WTC11 (cell line): ENCODE measurements around the gene LRCH4. TPM values are rescaled to one million over a fixed set of nuclear protein-coding genes. Genes with fewer than 3 reads are reported as not detected.

Experiments used
- ATAC-seq: fragments of 200-7000 bp; cut with Tn5 transposase; 2 replicates; pipeline ENCODE4 v1.10.0; 2021; ENCODE audit warnings: mild to moderate bottlenecking, moderate library complexity
- CTCF ChIA-PET: fragments of 300-600 bp; sonication (Branson Sonifier 250); formaldehyde crosslinking; loops from one replicate; lab custom pipeline; 2021; ENCODE audit warnings: antibody characterized with exemption; lab: Charles Lee
- POLR2A ChIA-PET: fragments of 350-600 bp; sonication (Branson Sonifier 250); formaldehyde crosslinking; loops from one replicate; lab custom pipeline; 2021; ENCODE audit warnings: antibody characterized with exemption; lab: Charles Lee
- DNase-seq: peaks from one replicate; pipeline ENCODE4 v3.0.0; 2021; ENCODE audit warnings: low spot score
- H3K27ac Mint-ChIP-seq: 2 replicates; pipeline ENCODE4 v1.8.0; 2021; ENCODE audit warnings: mixed read lengths
- H3K27me3 Mint-ChIP-seq: 2 replicates; pipeline ENCODE4 v1.8.0; 2021; ENCODE audit warnings: low read depth, mild to moderate bottlenecking, moderate library complexity, mixed read lengths
- H3K36me3 Mint-ChIP-seq: 2 replicates; pipeline ENCODE4 v1.8.0; 2021; ENCODE audit warnings: mixed read lengths
- H3K4me1 Mint-ChIP-seq: 2 replicates; pipeline ENCODE4 v1.8.0; 2022; ENCODE audit warnings: mixed read lengths
- H3K4me3 Mint-ChIP-seq: 2 replicates; pipeline ENCODE4 v1.8.0; 2021; ENCODE audit warnings: mild to moderate bottlenecking, moderate library complexity, mixed read lengths
- H3K9me3 Mint-ChIP-seq: 2 replicates; pipeline ENCODE4 v1.8.0; 2021; ENCODE audit warnings: mixed read lengths
- ELF4 ChIP-seq: sonication (generic); formaldehyde crosslinking; IDR thresholded peaks from 2 replicates; pipeline ENCODE4 v1.8.1; 2022; ENCODE audit warnings: low read depth, mild to moderate bottlenecking, moderate library complexity, missing genetic modification reagents
- HMGA2 ChIP-seq: fragments of 250-450 bp; sonication (Bioruptor Pico); IDR thresholded peaks from 2 replicates; pipeline ENCODE4 v1.4.0; 2021; ENCODE audit warnings: mild to moderate bottlenecking, moderate library complexity
- KAT7 ChIP-seq: sonication (generic); formaldehyde crosslinking; IDR thresholded peaks from 2 replicates; pipeline ENCODE4 v1.8.1; 2023; ENCODE audit warnings: missing genetic modification reagents, mild to moderate bottlenecking, borderline replicate concordance
- MYBL2 ChIP-seq: sonication (generic); formaldehyde crosslinking; IDR thresholded peaks from 2 replicates; pipeline ENCODE4 v1.8.1; 2023; ENCODE audit warnings: mild to moderate bottlenecking, moderate library complexity, missing genetic modification reagents
- SMAD3 ChIP-seq: sonication (generic); formaldehyde crosslinking; IDR thresholded peaks from 2 replicates; pipeline ENCODE4 v1.8.0; 2022; ENCODE audit warnings: missing genetic modification reagents, mild to moderate bottlenecking, borderline replicate concordance
- SMAD4 ChIP-seq: sonication (generic); formaldehyde crosslinking; IDR thresholded peaks from 2 replicates; pipeline ENCODE4 v1.8.0; 2022; ENCODE audit warnings: mild to moderate bottlenecking, missing genetic modification reagents
- SP1 ChIP-seq: sonication (generic); formaldehyde crosslinking; conservative IDR thresholded peaks from 2 replicates; pipeline ENCODE4 v1.8.1; 2022; ENCODE audit warnings: missing genetic modification reagents
- ZBTB21 ChIP-seq: sonication (generic); formaldehyde crosslinking; IDR thresholded peaks from 2 replicates; pipeline ENCODE4 v1.8.1; 2023; ENCODE audit warnings: mild to moderate bottlenecking, missing genetic modification reagents, borderline replicate concordance
- total RNA-seq: library from RNA; stranded (reverse); gene quantifications from 3 replicates; pipeline ENCODE4 v1.2.3, GENCODE V29; 2021
- TF ChIP-seq, protein P1 (sequence below): sonication (generic); formaldehyde crosslinking; IDR thresholded peaks from 2 replicates; pipeline ENCODE4 v1.8.1; 2022; ENCODE audit warnings: mild to moderate bottlenecking, missing genetic modification reagents, moderate library complexity, borderline replicate concordance
- TF ChIP-seq, protein P2 (sequence below): fragments of 250-450 bp; sonication (Bioruptor Pico); IDR thresholded peaks from 2 replicates; pipeline ENCODE4 v1.9.0; 2021; ENCODE audit warnings: mild to moderate bottlenecking, borderline replicate concordance
- TF ChIP-seq, protein P3 (sequence below): sonication (generic); formaldehyde crosslinking; IDR thresholded peaks from 2 replicates; pipeline ENCODE4 v1.8.1; 2022; ENCODE audit warnings: low read depth, mild to moderate bottlenecking, moderate library complexity, missing genetic modification reagents, borderline replicate concordance
- TF ChIP-seq, protein P4 (sequence below): fragments of 250-450 bp; sonication (Bioruptor Pico); IDR thresholded peaks from 2 replicates; pipeline ENCODE4 v1.9.0; 2021; ENCODE audit warnings: mild to moderate bottlenecking

LRCH4 gene
- total RNA-seq, 1 experiment from 2014 or later, result 56.7 TPM

DNA sequence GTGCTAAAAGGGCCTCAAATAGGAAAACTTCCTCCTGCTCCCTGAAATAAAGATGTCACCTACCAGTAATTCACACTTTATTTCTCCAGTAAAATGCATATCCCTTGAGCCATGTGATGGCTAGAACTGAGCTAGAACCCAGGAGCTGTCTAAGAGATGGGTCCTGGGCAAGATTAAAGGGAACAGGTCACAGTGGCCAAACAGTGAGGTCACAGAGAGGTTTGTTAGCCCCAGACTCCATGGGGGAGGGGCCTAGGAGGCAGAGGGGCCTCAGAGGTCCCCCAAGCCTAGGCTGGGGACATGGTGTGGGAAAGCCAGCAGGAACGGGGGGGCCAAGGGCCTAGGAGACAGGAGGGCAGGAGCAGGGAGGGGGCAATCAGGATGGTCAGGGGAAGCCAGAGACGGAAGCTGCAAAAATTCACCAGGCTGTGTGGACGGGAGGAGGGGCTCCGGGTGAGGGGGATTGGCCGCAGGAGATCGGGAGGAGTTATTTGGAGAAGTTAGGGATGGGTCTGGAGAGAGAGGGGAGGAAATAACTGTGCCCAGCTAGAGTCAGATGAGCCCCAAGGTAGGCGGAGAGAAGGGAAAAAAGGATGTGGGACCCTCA lies 3.5 kb upstream of the LRCH4 start:
- Mint-ChIP-seq H3K27me3 (peaks cover 53% of the 10 kb centered on the region), H3K4me3 (peak overlapping the region; percentile 59), H3K27ac (0 out of 2 replicates have a peak overlapping the region, but pooled peaks have one; percentile 15), H3K9me3 (no peaks in the 10 kb centered on the region), H3K36me3 (no peaks in the 10 kb centered on the region), H3K4me1 (peaks cover 26% of the 10 kb centered on the region)
- CTCF ChIA-PET, result interaction anchor here (0.6 to 2.5 kb wide), 18 partner anchors 13 to 136 kb away, joined by 3 to 12 read pairs (median 7); partner anchors contain the start of genes MOSPD3, PCOLCE and POP7
- POLR2A ChIA-PET, result interaction anchor here (1.0 to 1.8 kb wide), 4 partner anchors 13 to 302 kb away, joined by 3 to 5 read pairs (median 4); partner anchors contain the start of genes MOSPD3 and PCOLCE
- TF ChIP-seq, protein P1, sequence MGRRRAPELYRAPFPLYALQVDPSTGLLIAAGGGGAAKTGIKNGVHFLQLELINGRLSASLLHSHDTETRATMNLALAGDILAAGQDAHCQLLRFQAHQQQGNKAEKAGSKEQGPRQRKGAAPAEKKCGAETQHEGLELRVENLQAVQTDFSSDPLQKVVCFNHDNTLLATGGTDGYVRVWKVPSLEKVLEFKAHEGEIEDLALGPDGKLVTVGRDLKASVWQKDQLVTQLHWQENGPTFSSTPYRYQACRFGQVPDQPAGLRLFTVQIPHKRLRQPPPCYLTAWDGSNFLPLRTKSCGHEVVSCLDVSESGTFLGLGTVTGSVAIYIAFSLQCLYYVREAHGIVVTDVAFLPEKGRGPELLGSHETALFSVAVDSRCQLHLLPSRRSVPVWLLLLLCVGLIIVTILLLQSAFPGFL (CRISPR knock-in tag), result no peak
- peak; percentile 35; the same call in 1 of the 2 replicates for TF ChIP-seq SP1 (CRISPR knock-in tag)
- TF ChIP-seq KAT7 (CRISPR knock-in tag), result 0 out of 2 replicates have a peak, but pooled peaks have one; percentile 19
- ATAC-seq (no peak), DNase-seq (peak; percentile 40)

DNA sequence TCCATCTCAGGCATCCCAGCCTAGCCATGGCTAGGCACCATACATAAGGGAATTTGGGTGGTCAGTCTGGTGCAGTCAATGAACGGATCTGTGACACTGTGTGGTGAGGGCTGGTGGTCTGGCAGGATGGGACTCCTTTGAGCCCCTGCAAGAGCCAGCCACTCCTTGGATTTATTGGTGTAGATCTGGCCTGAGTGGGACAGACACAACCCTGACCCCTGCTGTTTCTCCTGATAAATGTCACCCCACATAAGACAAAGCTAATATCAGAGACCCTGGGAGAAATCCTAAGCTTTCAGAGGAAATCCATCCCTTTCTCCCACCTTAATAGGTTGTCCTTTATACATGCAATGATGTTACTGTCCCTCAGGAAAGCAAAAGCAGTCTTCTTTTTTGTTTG lies 2.5 kb upstream of the LRCH4 start:
- Mint-ChIP-seq H3K27me3 (peaks cover 45% of the 10 kb centered on the region), H3K4me3 (peak overlapping the region; percentile 99), H3K27ac (no peak overlapping the region), H3K36me3 (no peaks in the 10 kb centered on the region), H3K9me3 (no peaks in the 10 kb centered on the region), H3K4me1 (peaks cover 34% of the 10 kb centered on the region)
- CTCF ChIA-PET, result interaction anchor here (0.6 to 2.5 kb wide), 23 partner anchors 14 to 248 kb away, joined by 3 to 12 read pairs (median 6); partner anchors contain the start of genes MOSPD3, PCOLCE, POP7 and TSC22D4
- POLR2A ChIA-PET, result interaction anchor here (1.3 to 1.8 kb wide), 2 partner anchors 14 to 303 kb away, joined by 3 to 5 read pairs; partner anchors contain the start of gene PCOLCE
- ATAC-seq (no peak), DNase-seq (no peak)
- TF ChIP-seq ZBTB21 (CRISPR knock-in tag) (no peak), ELF4 (CRISPR knock-in tag) (no peak), SMAD3 (no peak), MYBL2 (CRISPR knock-in tag) (no peak), SMAD4 (CRISPR knock-in tag) (no peak), KAT7 (CRISPR knock-in tag) (no peak), HMGA2 (CRISPR knock-in tag) (no peak)
- TF ChIP-seq, protein P2, sequence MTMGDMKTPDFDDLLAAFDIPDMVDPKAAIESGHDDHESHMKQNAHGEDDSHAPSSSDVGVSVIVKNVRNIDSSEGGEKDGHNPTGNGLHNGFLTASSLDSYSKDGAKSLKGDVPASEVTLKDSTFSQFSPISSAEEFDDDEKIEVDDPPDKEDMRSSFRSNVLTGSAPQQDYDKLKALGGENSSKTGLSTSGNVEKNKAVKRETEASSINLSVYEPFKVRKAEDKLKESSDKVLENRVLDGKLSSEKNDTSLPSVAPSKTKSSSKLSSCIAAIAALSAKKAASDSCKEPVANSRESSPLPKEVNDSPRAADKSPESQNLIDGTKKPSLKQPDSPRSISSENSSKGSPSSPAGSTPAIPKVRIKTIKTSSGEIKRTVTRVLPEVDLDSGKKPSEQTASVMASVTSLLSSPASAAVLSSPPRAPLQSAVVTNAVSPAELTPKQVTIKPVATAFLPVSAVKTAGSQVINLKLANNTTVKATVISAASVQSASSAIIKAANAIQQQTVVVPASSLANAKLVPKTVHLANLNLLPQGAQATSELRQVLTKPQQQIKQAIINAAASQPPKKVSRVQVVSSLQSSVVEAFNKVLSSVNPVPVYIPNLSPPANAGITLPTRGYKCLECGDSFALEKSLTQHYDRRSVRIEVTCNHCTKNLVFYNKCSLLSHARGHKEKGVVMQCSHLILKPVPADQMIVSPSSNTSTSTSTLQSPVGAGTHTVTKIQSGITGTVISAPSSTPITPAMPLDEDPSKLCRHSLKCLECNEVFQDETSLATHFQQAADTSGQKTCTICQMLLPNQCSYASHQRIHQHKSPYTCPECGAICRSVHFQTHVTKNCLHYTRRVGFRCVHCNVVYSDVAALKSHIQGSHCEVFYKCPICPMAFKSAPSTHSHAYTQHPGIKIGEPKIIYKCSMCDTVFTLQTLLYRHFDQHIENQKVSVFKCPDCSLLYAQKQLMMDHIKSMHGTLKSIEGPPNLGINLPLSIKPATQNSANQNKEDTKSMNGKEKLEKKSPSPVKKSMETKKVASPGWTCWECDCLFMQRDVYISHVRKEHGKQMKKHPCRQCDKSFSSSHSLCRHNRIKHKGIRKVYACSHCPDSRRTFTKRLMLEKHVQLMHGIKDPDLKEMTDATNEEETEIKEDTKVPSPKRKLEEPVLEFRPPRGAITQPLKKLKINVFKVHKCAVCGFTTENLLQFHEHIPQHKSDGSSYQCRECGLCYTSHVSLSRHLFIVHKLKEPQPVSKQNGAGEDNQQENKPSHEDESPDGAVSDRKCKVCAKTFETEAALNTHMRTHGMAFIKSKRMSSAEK (CRISPR knock-in tag), result no peak
- TF ChIP-seq, protein P3, sequence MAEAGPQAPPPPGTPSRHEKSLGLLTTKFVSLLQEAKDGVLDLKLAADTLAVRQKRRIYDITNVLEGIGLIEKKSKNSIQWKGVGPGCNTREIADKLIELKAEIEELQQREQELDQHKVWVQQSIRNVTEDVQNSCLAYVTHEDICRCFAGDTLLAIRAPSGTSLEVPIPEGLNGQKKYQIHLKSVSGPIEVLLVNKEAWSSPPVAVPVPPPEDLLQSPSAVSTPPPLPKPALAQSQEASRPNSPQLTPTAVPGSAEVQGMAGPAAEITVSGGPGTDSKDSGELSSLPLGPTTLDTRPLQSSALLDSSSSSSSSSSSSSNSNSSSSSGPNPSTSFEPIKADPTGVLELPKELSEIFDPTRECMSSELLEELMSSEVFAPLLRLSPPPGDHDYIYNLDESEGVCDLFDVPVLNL (CRISPR knock-in tag), result no peak
- TF ChIP-seq, protein P4, sequence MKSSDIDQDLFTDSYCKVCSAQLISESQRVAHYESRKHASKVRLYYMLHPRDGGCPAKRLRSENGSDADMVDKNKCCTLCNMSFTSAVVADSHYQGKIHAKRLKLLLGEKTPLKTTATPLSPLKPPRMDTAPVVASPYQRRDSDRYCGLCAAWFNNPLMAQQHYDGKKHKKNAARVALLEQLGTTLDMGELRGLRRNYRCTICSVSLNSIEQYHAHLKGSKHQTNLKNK, result no peak
